DND-41 (cell line): ENCODE results near the gene IGSF8.

Experiments
- CTCF ChIP-seq: IDR thresholded peaks from 2 replicates; pipeline ENCODE4 v1.5.1; 2012; ENCODE audit warnings: borderline replicate concordance, low read length, moderate library complexity, mild to moderate bottlenecking; ENCODE audit not compliant: poor library complexity, severe bottlenecking; ENCODE audit errors: extremely low read depth
- EZH2 ChIP-seq: IDR thresholded peaks from 3 replicates; pipeline ENCODE4 v1.6.1; 2012; ENCODE audit warnings: borderline replicate concordance, low read depth, mild to moderate bottlenecking, moderate library complexity, low read length, inconsistent platforms; ENCODE audit not compliant: severe bottlenecking

- TF ChIP-seq CTCF (peak; percentile 35), EZH2 (no peak)
Measured at GRCh38 chr1:160058087-160058486, 40.3 kb downstream of the IGSF8 start.
